IMR-90 (cell line): ENCODE data around the gene PLA2G12A.

Experiments used
- BHLHE40 ChIP-seq: fragments of 150-350 bp; IDR thresholded peaks from 2 replicates; pipeline ENCODE4 v1.6.1; 2016; ENCODE audit warnings: mild to moderate bottlenecking, low read depth, low read length
- CEBPB ChIP-seq: IDR thresholded peaks from 2 replicates; pipeline ENCODE4 v1.6.1; 2012; ENCODE audit warnings: low read depth, low read length, improper control_type of control experiment
- CHD1 ChIP-seq: IDR thresholded peaks from 2 replicates; pipeline ENCODE4 v1.6.1; 2012; ENCODE audit warnings: low read depth, low read length, improper control_type of control experiment
- FOS ChIP-seq: fragments of 150-350 bp; IDR thresholded peaks from 2 replicates; pipeline ENCODE4 v1.6.1; 2016; ENCODE audit warnings: low read depth, low read length
- MAFK ChIP-seq: IDR thresholded peaks from 2 replicates; pipeline ENCODE4 v1.6.1; 2012; ENCODE audit warnings: low read depth, low read length, improper control_type of control experiment
- MAZ ChIP-seq: IDR thresholded peaks from 2 replicates; pipeline ENCODE4 v1.6.1; 2012; ENCODE audit warnings: low read depth, mild to moderate bottlenecking, low read length, improper control_type of control experiment, moderate library complexity, borderline replicate concordance
- POLR2A ChIP-seq: IDR thresholded peaks from 2 replicates; pipeline ENCODE4 v1.6.1; 2012; ENCODE audit warnings: mild to moderate bottlenecking, low read depth, low read length
- RAD21 ChIP-seq: IDR thresholded peaks from 2 replicates; pipeline ENCODE4 v1.6.1; 2012; ENCODE audit warnings: low read length, improper control_type of control experiment
- RCOR1 ChIP-seq: IDR thresholded peaks from 2 replicates; pipeline ENCODE4 v1.6.1; 2012; ENCODE audit warnings: mild to moderate bottlenecking, low read length, improper control_type of control experiment; ENCODE audit not compliant: insufficient replicate concordance
- RFX5 ChIP-seq: IDR thresholded peaks from 2 replicates; pipeline ENCODE4 v1.8.0; 2012; ENCODE audit warnings: low read depth, mild to moderate bottlenecking, low read length, moderate library complexity
- TF ChIP-seq, protein P1 (sequence below): conservative IDR thresholded peaks from 2 replicates; pipeline ENCODE4 v1.5.1; 2012; ENCODE audit warnings: mild to moderate bottlenecking, low read depth, low read length, improper control_type of control experiment
- TF ChIP-seq, protein P2 (sequence below): fragments of 150-350 bp; IDR thresholded peaks from 2 replicates; pipeline ENCODE4 v1.6.1; 2017; ENCODE audit warnings: mild to moderate bottlenecking, antibody characterized with exemption, low read length, low read depth

DNA sequence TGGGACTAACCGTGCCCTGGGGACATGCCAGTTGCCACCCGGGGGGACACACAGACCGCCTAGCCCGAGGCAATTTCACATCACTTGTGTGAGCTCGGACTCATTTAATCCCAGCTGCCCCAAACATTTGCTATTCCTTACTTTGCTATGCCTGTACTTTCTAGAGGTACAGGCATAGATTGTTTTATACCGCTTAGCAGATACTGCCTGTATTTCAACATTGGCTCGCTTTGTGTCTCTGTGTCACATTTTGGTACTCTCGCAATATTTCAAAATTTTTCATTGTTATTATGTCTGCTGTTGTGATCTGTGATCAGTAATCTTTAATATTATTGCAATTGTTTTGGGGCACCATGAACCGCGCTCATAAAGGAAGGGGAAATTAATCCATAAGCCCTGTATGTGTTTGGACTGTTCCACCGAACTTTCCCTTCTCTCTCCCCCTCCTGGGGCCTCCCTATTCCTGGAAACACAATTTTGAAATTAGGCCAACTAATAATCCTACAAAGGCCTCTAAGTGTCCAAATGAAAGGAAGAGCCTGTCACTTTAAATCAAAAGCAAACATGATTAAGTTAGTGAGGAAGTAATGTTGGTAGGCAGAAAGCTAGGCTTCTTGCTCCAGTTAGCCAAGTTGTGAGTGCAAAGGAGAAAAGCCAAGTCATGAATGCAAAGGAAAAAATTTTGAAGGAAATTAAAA is 26.1 kb downstream of the PLA2G12A start:
- TF ChIP-seq POLR2A (no peak), MAFK (no peak), FOS (no peak), BHLHE40 (no peak), RCOR1 (no peak), RFX5 (no peak), RAD21 (no peak), MAZ (no peak), CEBPB (no peak), CHD1 (no peak)
- TF ChIP-seq, protein P1, sequence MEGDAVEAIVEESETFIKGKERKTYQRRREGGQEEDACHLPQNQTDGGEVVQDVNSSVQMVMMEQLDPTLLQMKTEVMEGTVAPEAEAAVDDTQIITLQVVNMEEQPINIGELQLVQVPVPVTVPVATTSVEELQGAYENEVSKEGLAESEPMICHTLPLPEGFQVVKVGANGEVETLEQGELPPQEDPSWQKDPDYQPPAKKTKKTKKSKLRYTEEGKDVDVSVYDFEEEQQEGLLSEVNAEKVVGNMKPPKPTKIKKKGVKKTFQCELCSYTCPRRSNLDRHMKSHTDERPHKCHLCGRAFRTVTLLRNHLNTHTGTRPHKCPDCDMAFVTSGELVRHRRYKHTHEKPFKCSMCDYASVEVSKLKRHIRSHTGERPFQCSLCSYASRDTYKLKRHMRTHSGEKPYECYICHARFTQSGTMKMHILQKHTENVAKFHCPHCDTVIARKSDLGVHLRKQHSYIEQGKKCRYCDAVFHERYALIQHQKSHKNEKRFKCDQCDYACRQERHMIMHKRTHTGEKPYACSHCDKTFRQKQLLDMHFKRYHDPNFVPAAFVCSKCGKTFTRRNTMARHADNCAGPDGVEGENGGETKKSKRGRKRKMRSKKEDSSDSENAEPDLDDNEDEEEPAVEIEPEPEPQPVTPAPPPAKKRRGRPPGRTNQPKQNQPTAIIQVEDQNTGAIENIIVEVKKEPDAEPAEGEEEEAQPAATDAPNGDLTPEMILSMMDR = no peak
- TF ChIP-seq, protein P2, sequence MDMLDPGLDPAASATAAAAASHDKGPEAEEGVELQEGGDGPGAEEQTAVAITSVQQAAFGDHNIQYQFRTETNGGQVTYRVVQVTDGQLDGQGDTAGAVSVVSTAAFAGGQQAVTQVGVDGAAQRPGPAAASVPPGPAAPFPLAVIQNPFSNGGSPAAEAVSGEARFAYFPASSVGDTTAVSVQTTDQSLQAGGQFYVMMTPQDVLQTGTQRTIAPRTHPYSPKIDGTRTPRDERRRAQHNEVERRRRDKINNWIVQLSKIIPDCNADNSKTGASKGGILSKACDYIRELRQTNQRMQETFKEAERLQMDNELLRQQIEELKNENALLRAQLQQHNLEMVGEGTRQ = no peak
